22Rv1 (cell line): ENCODE results near the gene VPS26B.

Experiments used
- ZFX ChIP-seq: fragments of 450-650 bp; IDR thresholded peaks from 2 replicates; pipeline ENCODE4 v1.6.1; 2017; ENCODE audit warnings: antibody characterized with exemption, borderline replicate concordance
- TF ChIP-seq, protein P1 (sequence below): fragments of 450-650 bp; IDR thresholded peaks from 2 replicates; pipeline ENCODE4 v1.5.1; 2017; ENCODE audit warnings: mild to moderate bottlenecking

DNA sequence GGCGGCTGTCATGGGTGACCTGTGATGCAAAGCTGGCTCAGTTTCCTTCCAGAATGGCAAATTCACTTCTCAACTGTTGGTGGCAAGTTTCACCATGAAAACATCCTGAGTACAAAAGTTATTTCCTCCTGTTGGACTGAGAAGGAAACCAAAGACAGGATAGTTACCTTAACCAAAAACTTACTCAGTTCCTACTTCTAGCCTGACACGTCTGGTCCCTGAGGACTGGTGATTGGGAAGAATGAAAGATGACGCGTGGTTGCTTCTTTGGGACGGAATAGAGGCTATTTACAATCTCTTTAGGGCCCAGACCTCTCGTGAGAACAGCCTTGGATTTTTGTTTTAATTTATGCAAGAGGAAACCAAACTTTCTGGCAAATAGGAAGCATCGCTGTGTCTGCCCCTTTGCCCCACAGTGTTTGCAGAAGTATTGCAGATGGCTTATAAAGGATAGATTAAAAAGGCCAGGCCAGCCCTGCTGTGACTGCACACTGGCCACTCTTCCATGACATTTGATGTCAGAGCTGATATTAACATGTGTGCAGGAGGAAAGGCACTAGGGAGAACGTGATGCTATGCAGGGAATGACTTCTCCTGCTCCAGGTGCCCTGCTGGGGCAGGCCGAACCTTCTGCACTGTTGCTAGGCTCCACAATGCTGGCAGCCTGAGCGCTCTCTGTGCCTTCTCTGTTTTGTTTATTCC lies 7.6 kb downstream of the VPS26B start:
- TF ChIP-seq, protein P1, sequence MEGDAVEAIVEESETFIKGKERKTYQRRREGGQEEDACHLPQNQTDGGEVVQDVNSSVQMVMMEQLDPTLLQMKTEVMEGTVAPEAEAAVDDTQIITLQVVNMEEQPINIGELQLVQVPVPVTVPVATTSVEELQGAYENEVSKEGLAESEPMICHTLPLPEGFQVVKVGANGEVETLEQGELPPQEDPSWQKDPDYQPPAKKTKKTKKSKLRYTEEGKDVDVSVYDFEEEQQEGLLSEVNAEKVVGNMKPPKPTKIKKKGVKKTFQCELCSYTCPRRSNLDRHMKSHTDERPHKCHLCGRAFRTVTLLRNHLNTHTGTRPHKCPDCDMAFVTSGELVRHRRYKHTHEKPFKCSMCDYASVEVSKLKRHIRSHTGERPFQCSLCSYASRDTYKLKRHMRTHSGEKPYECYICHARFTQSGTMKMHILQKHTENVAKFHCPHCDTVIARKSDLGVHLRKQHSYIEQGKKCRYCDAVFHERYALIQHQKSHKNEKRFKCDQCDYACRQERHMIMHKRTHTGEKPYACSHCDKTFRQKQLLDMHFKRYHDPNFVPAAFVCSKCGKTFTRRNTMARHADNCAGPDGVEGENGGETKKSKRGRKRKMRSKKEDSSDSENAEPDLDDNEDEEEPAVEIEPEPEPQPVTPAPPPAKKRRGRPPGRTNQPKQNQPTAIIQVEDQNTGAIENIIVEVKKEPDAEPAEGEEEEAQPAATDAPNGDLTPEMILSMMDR, result no peak
- TF ChIP-seq ZFX, result no peak
